Endothelial cell of umbilical vein (primary cell): ENCODE results near the gene TGM6.

Experiments used
- CTCF ChIP-seq, 2 donors: IDR thresholded peaks; 1 replicate in 1 of 2; 2 replicates in 1 of 2; pipeline ENCODE4 v1.5.1; 2011; ENCODE audit warnings: low read length in 2 of 2, mild to moderate bottlenecking in 2 of 2, moderate library complexity in 2 of 2, control low read depth in 1 of 2, inconsistent platforms in 1 of 2, low read depth in 1 of 2; ENCODE audit not compliant: insufficient read depth in 1 of 2; ENCODE audit errors: extremely low read depth in 1 of 2
- POLR2A ChIP-seq: IDR thresholded peaks from 2 replicates; pipeline ENCODE4 v1.6.1; 2012; ENCODE audit warnings: low read depth, mild to moderate bottlenecking, control low read depth, low read length

DNA sequence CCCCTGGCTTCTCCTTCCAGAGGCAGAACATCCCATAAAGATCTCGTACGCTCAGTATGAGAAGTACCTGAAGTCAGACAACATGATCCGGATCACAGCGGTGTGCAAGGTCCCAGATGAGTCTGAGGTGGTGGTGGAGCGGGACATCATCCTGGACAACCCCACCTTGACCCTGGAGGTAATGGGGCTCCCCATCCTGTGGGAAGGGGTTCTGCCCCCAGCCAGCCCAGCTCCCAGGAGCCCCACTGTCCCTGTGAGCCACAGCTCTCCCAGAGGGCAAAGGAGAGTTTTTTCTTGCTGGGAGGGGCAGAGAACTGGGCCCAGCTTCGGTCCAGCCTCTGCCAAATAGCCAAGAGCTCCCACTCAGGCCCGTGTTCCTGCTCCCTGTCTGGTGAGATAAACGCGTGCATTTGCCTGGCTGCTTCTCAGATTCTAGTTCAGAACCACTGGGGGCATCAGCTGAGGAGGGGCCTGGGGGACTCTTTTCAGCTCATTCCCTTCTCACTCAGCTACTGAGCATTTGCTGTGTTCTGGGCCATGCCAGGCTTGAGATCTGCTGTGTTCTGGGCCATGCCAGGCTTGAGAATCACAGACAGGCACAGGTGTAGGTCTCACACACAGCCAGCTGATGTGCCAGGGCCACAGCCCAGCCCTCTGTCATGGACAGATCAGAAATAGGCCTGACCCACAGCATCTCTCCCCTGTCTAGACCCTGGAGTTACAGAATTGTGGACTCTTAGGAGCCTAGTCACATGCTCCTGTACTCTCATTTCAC lies 45.4 kb upstream of the TGM6 start:
- TF ChIP-seq POLR2A (no peak), CTCF (IDR thresholded peaks at IDR 0.05; ENCODE audit: extremely low read depth in 1 of 2, insufficient read depth in 1 of 2, low read depth in 1 of 2, low read length in 2 of 2) (no peak)
